Natural killer cell treated with Interleukin-12 subunit alpha and Interleukin-12 subunit beta and Interleukin-15 and Interleukin-18, amount 100 ng/mL, for 72 hours (primary cell): ENCODE data around the gene TCEA3. TPM values are rescaled to one million over a fixed set of nuclear protein-coding genes. Genes with fewer than 3 reads are reported as not detected.
"Not testable (repeated sequence)": the region's sequence is repeated elsewhere in the genome, so short reads cannot be mapped to it uniquely, and the experiment has no call there.

Experiments
- ATAC-seq, 2 donors: fragments of 150-1000 bp; cut with Tn5 transposase in 1 of 2; sonication (Bioruptor Pico), chemical (Tn5 transposase) in 1 of 2; 2 replicates each; pipeline ENCODE4 v1.10.0; 2021
- DNase-seq: peaks from one replicate; pipeline ENCODE4 v3.0.0; 2022; ENCODE audit warnings: low spot score
- H3K27ac Mint-ChIP-seq, 2 donors: 1 replicate in 1 of 2; 2 replicates in 1 of 2; pipeline ENCODE4 v1.8.0; 2022; ENCODE audit warnings: mixed read lengths in 2 of 2, mild to moderate bottlenecking in 1 of 2, moderate library complexity in 1 of 2
- H3K27me3 Mint-ChIP-seq, 2 donors: 1 replicate in 1 of 2; 2 replicates in 1 of 2; pipeline ENCODE4 v1.8.0; 2022; ENCODE audit warnings: mixed read lengths in 2 of 2
- H3K36me3 Mint-ChIP-seq: one replicate; pipeline ENCODE4 v1.8.0; 2022; ENCODE audit warnings: mixed read lengths
- H3K4me1 Mint-ChIP-seq, 2 donors: 1 replicate in 1 of 2; 2 replicates in 1 of 2; pipeline ENCODE4 v1.8.0; 2022; ENCODE audit warnings: low read depth in 2 of 2, mixed read lengths in 2 of 2, mild to moderate bottlenecking in 1 of 2
- H3K4me3 Mint-ChIP-seq: one replicate; pipeline ENCODE4 v1.8.0; 2022; ENCODE audit warnings: mixed read lengths
- H3K9me3 Mint-ChIP-seq: 2 replicates; pipeline ENCODE4 v1.8.0; 2022; ENCODE audit warnings: mixed read lengths
- total RNA-seq, 2 donors: library from RNA; stranded (reverse); gene quantifications; one replicate each; pipeline ENCODE4 v1.2.3, GENCODE V29; 2022

Gene TCEA3
- total RNA-seq, 2 donors from 2014 or later = 0.31 TPM; not detected in 1

DNA sequence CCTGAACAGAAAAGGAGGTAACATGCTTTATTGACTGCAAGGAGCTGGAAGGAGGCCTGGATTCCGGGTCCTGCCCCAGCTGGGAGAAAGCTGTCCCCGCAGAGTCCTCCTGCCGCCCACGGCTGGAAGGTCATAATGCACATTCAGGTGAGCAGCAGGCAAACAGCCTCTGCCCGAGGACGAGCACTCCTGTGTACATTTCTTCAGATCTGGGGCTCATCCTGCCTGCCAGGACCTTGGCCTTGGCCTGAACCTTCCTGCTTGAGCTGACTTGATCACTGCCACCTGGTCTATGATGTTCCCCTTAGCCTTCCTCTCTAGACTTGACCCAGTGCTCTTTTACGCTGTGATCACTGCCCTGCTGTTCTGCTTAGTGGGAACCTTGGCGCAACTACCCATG, 37.1 kb downstream of the TCEA3 start:
- H3K36me3 Mint-ChIP-seq = no peaks in the 10 kb centered on the region
- H3K9me3 Mint-ChIP-seq = no peaks in the 10 kb centered on the region
- no peaks in the 10 kb centered on the region for H3K4me1 Mint-ChIP-seq
- peaks cover 0 to 5% of the 10 kb centered on the region in 2 donors for H3K27me3 Mint-ChIP-seq
- no peak for ATAC-seq
- no peak for DNase-seq
- no peak overlapping the region for H3K27ac Mint-ChIP-seq
- no peak overlapping the region for H3K4me3 Mint-ChIP-seq

DNA sequence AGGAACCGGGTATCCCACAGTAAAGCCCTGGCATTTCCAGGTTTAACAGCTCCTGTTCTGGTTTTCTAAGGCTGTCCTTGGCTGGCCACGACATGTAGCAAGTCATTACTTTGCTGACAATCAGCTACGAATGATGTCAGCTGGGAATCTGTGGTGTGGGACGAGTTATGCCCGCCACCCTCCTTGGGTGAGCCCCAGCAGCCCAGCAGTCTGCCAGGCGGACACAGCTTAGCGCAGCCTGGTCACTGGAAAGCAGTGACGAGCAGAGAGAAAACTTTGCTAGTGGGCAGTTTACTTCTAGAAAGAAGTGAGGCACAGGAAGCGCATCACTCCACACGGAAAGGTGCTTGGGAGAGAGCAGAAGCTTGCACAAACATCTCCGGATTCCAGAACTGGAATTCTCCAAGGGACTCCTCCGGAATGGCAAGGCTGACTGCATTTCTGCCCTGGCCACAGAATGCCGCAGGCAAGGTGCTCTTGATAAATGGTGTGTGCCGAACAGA, 39.4 kb downstream of the TCEA3 start:
- H3K9me3 Mint-ChIP-seq = no peaks in the 10 kb centered on the region
- ATAC-seq = no peak

DNA sequence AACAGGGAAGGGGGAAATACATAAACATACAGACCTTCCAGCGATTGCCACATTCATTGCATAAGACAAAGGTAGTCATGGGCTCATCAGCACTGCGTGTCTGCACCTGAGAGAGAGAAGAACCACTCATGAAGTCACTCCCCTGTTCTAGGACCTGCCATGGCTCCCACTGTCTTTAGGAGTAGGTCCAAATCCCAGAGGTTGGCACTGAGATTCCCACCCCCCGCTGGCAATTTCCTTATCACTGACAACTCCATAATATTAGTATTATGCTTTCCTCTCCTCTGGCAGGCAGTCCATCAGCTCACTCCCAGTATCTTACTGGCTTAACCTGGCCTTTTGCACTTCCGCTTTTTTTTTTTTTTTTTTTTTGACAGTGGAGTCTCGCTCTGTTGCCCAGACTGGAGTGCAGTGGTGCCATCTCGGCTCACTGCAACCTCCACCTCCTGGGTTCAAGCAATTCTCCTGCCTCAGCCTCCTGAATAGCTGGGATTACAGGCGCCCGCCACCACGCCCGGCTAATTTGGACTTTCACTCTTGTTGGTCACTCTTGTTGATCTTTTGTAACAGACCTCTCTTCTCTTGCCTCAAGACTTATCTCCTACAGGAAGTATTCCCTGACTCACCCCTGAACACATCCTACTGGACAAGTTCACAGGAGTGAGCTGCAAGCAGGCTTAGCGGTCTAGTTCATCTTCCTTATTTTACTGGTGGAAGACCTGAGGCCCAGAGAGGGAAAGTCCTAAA, 40.1 kb downstream of the TCEA3 start:
- no peaks in the 10 kb centered on the region for H3K36me3 Mint-ChIP-seq
- H3K9me3 Mint-ChIP-seq = no peaks in the 10 kb centered on the region
- no peak for ATAC-seq

More for the DNA sequence above, 39.4 kb downstream of the TCEA3 start:
- H3K4me1 Mint-ChIP-seq = no peaks in the 10 kb centered on the region
- H3K27ac Mint-ChIP-seq = no peak overlapping the region
- peaks cover 0 to 5% of the 10 kb centered on the region in 2 donors for H3K27me3 Mint-ChIP-seq
- no peaks in the 10 kb centered on the region for H3K36me3 Mint-ChIP-seq
- no peak overlapping the region for H3K4me3 Mint-ChIP-seq
- DNase-seq = no peak

GRCh38 chr1:23383577-23384311, 40.8 kb downstream of the TCEA3 start:
- H3K27ac Mint-ChIP-seq = no peak overlapping the region
- no peaks in the 10 kb centered on the region for H3K9me3 Mint-ChIP-seq
- no peaks in the 10 kb centered on the region for H3K36me3 Mint-ChIP-seq
- no peaks in the 10 kb centered on the region for H3K4me1 Mint-ChIP-seq
- peaks cover 0 to 3% of the 10 kb centered on the region in 2 donors for H3K27me3 Mint-ChIP-seq
- no peak for ATAC-seq
- H3K4me3 Mint-ChIP-seq = no peak overlapping the region
- DNase-seq = no peak

More for the DNA sequence above, 40.1 kb downstream of the TCEA3 start:
- Mint-ChIP-seq H3K27ac (no peak overlapping the region), H3K27me3 (peaks cover 0 to 3% of the 10 kb centered on the region in 2 donors), H3K4me3 (no peak overlapping the region), H3K4me1 (no peaks in the 10 kb centered on the region)
- DNase-seq = no peak

GRCh38 chr1:23381233-23381885, 43.2 kb downstream of the TCEA3 start:
- Mint-ChIP-seq H3K36me3 (no peaks in the 10 kb centered on the region), H3K27me3 (no peaks in the 10 kb centered on the region), H3K27ac (no peak overlapping the region), H3K4me1 (no peaks in the 10 kb centered on the region), H3K9me3 (no peaks in the 10 kb centered on the region), H3K4me3 (no peak overlapping the region)
- no peak for ATAC-seq
- no peak for DNase-seq

DNA sequence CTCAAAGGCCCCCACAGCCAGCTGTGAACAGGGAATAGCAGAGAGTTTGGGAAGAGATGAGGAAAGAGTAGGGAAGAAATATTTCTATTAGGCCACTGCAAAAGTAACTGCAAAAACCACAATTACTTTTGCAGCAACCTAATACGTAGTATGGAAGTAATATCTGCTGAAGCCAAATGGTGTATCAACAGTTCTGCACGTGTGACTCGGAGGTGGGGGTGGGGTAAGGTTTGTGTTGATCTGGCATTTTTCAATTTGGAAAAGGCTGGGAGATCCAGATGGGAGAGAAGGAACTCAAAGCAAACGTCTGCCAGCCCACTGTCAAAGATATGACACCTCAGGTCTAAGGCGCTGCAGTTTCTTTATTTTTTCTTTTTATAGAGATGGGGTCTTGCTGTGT, 43.8 kb downstream of the TCEA3 start:
- Mint-ChIP-seq H3K27me3 (no peaks in the 10 kb centered on the region), H3K9me3 (no peaks in the 10 kb centered on the region), H3K36me3 (no peaks in the 10 kb centered on the region), H3K4me1 (no peaks in the 10 kb centered on the region), H3K27ac (no peak overlapping the region), H3K4me3 (no peak overlapping the region)
- no peak for ATAC-seq
- no peak for DNase-seq

DNA sequence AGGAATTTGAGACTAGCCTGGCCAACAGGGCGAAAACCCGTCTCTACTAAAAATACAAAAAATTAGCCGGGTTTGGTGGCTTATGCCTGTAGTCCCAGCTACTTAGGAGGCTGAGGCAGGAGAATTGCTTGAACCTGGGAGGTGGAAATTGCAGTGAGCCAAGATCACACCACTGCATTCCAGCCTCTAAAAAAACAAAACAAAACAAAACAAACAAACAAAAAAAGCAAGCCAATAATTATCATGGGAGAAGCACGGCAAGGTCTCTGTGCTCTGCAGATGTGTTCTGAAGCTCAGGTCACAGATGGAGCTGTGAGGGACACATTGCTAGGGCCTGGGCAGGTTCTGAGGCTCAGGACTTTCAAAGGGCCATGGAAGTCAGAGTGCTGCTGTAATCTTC, 44.3 kb downstream of the TCEA3 start:
- H3K4me3 Mint-ChIP-seq, H3K36me3 Mint-ChIP-seq: not testable (repeated sequence)

DNA sequence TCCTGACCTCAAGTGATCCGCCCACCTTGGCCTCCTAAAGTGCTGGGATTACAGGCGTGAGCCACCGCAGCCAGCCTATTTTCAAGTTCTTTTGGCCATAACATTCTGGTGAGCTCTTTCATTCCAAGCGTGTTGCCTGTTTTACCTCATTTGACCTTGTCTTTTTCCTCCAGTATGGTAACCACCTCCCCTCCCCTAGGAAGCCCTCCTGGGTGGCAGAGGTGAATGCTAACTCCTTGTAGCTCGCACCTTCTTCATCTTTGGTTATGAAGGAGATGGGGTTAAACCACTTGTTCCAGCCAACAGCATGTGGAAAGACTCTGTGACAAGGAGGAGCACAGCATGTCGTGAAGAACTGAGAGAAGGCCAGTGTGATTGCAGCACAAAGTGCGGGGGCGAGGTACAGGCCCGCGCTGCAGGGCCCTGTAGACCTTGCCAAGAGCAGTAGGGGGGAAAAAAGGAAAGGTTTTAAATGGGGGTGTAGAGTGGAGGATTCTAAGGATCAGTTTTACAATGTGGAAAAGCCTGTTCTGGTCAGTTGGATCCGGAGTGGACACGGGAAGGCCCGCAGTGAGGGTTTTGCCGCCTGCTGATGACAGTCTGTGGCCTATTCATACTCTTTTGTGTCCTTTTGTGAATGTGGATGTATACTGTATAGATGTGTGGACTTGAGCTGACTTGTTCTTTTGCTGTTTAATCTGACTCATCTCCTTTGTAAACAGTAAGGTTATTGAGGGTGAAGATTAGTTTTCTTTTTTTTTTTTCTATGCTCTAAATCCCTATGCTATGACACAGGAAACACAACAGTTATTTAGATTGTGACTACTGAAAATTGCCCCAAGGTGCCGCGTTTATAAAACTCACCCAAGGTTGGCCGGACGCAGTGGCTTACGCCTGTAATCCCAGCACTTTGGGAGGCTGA, 47.4 kb downstream of the TCEA3 start:
- Mint-ChIP-seq H3K9me3 (no peaks in the 10 kb centered on the region), H3K36me3 (no peaks in the 10 kb centered on the region), H3K27me3 (no peaks in the 10 kb centered on the region), H3K4me3 (no peak overlapping the region), H3K27ac (no peak overlapping the region), H3K4me1 (peaks cover 0 to under 1% of the 10 kb centered on the region in 2 donors)
- DNase-seq (no peak), ATAC-seq (no peak)

More for the DNA sequence above, 44.3 kb downstream of the TCEA3 start:
- H3K4me1 Mint-ChIP-seq, H3K27me3 Mint-ChIP-seq, H3K27ac Mint-ChIP-seq, DNase-seq, H3K9me3 Mint-ChIP-seq, ATAC-seq: not testable (repeated sequence)

DNA sequence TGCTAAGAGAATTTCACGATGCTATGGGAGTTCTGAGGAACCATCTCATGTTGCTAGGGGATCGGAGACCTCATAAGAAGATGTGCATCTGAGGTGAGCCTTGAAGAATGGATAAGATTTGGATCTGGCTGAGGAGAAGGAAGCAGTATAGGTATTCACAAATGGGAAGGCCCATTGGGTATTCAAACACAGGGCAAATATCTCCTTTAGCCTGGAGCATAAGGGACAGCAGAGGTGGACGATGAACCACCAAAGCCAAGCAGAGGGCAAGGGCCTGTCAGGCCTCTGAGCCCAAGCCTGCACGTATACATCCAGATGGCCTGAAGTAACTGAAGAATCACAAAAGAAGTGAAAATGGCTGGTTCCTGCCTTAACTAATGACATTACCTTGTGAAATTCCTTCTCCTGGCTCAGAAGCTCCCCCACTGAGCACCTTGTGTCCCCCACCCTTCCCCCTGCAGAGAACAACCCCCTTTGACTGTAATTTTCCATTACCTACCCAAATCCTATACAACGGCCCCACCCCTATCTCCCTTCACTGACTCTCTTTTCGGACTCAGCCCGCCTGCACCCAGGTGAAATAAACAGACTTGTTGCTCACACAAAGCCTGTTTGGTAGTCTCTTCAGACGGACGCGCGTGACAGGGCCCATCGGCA, 50.3 kb downstream of the TCEA3 start:
- H3K9me3 Mint-ChIP-seq, H3K27me3 Mint-ChIP-seq, DNase-seq, H3K36me3 Mint-ChIP-seq, ATAC-seq, H3K27ac Mint-ChIP-seq, H3K4me3 Mint-ChIP-seq: not testable (repeated sequence)
- H3K4me1 Mint-ChIP-seq = peaks cover 12% of the 10 kb centered on the region in 2 donors

DNA sequence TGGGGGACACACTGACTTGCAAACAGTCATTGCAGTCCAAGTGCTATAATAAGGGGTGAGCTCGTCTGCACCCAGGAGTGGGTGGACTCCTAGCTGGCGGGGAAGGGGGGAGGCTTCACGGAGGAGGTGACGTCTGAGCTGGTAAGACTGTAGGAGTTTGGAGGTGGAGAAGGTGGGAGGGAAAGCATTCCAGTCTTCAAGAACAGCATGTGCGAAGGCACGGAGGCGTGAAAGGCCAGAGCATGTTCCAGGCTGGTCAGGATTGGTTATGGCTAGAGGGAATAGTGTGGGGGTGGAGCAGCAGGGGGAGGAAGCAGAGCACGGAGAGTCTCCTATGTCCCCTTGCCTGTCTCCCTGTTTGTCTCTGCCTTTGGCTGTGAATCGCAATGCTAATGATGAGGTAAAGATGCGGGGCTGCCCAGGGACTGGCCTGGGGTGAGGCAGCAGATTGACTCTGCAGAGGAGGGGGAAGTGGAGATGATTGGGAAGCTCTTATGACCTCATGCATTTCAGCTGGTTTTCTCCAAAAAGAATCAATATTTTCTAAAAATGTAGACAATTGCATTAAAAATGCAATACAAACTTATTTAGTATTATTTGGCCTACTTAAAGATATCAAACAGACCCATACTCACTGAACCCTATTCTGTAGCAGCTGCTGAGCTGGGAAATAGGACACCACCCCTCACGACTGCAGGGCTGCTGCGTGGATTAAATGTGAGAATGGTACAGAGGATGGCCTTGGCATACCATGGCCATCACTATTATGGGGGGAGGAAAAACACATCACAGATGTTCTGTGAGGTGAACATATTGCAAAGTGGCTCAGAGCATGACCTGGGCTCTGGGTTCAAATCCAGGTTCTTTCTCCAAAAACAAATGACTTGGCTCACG, 52.3 kb downstream of the TCEA3 start:
- Mint-ChIP-seq H3K4me3 (no peak overlapping the region), H3K27ac (no peak overlapping the region), H3K9me3 (no peaks in the 10 kb centered on the region), H3K4me1 (peaks cover 20 to 21% of the 10 kb centered on the region in 2 donors), H3K36me3 (peaks cover 3% of the 10 kb centered on the region), H3K27me3 (no peaks in the 10 kb centered on the region)
- no peak for ATAC-seq
- DNase-seq = no peak

- Mint-ChIP-seq H3K27ac (no peak overlapping the region), H3K27me3 (no peaks in the 10 kb centered on the region), H3K9me3 (no peaks in the 10 kb centered on the region), H3K4me1 (peaks cover 26 to 29% of the 10 kb centered on the region in 2 donors), H3K36me3 (peaks cover 16% of the 10 kb centered on the region), H3K4me3 (no peak overlapping the region)
- ATAC-seq (no peak), DNase-seq (no peak)
Measured at GRCh38 chr1:23370709-23371584, 53.6 kb downstream of the TCEA3 start.
